ENCODE results near the gene TADA2A.

TADA2A gene

GRCh38 chr17:37520174-37520573, 113.5 kb downstream of the TADA2A start:
- H3K79me2 ChIP-seq (ENCODE audit: control insufficient read depth, low read length) = no peaks in the 10 kb centered on the region
- no peaks in the 10 kb centered on the region for H3K9me2 ChIP-seq (replicated peaks; ENCODE audit: control insufficient read depth, low read length)
- no peak overlapping the region for H3K27ac ChIP-seq (ENCODE audit: low read depth, low read length)
- no peaks in the 10 kb centered on the region for H3K9me3 ChIP-seq (ENCODE audit: control insufficient read depth, insufficient read depth, low read length)
- H3K4me2 ChIP-seq (ENCODE audit: low read length) = no peak overlapping the region
- H3K36me3 ChIP-seq (ENCODE audit: control insufficient read depth, low read length) = peaks cover 65% of the 10 kb centered on the region
- no peaks in the 10 kb centered on the region; the same call in 1 of the 2 replicates for H4K20me1 ChIP-seq (ENCODE audit: control insufficient read depth, insufficient read depth, low read depth, low read length)
- H3K4me1 ChIP-seq (ENCODE audit: control insufficient read depth, low read length) = no peaks in the 10 kb centered on the region
- H3F3A ChIP-seq (ENCODE audit: control insufficient read depth, insufficient read depth) = no peaks in the 10 kb centered on the region
- no peaks in the 10 kb centered on the region for H3K27me3 ChIP-seq (ENCODE audit: control insufficient read depth, low read length)
- no peak overlapping the region for H3K4me3 ChIP-seq (ENCODE audit: low read length)
- no peak for TF ChIP-seq EZH2phosphoT487 (IDR thresholded peaks at IDR 0.05; ENCODE audit: borderline replicate concordance, low read length)
- TF ChIP-seq, protein P1, sequence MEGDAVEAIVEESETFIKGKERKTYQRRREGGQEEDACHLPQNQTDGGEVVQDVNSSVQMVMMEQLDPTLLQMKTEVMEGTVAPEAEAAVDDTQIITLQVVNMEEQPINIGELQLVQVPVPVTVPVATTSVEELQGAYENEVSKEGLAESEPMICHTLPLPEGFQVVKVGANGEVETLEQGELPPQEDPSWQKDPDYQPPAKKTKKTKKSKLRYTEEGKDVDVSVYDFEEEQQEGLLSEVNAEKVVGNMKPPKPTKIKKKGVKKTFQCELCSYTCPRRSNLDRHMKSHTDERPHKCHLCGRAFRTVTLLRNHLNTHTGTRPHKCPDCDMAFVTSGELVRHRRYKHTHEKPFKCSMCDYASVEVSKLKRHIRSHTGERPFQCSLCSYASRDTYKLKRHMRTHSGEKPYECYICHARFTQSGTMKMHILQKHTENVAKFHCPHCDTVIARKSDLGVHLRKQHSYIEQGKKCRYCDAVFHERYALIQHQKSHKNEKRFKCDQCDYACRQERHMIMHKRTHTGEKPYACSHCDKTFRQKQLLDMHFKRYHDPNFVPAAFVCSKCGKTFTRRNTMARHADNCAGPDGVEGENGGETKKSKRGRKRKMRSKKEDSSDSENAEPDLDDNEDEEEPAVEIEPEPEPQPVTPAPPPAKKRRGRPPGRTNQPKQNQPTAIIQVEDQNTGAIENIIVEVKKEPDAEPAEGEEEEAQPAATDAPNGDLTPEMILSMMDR (IDR thresholded peaks at IDR 0.05; ENCODE audit: low read depth, low read length, poor library complexity, severe bottlenecking) = no peak

DNA sequence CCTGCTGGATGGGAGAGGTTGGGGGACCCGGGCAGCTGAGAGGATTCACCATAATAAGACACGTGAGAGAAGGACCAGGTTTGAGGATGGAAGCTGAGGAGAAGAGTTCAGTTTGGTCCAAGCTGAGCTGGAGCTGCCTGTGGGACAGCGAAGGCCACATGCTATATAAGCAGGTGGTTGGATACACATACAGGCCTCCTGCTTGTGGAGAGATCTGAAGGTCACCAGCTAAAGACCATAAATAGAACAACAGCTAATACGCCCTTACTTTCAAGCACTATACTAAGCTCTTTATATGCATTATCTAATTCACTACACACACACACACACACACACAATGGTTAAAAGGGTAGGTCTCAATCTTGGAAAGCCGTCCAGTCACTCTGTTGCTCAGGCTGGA, 115.1 kb downstream of the TADA2A start:
- H3F3A ChIP-seq (ENCODE audit: control insufficient read depth, insufficient read depth) = no peaks in the 10 kb centered on the region
- H3K27ac ChIP-seq (ENCODE audit: low read depth, low read length) = no peak overlapping the region
- no peaks in the 10 kb centered on the region for H3K4me1 ChIP-seq (ENCODE audit: control insufficient read depth, low read length)
- no peaks in the 10 kb centered on the region for H3K9me3 ChIP-seq (ENCODE audit: control insufficient read depth, insufficient read depth, low read length)
- H3K9me2 ChIP-seq (replicated peaks; ENCODE audit: control insufficient read depth, low read length) = no peaks in the 10 kb centered on the region
- H3K27me3 ChIP-seq (ENCODE audit: control insufficient read depth, low read length) = no peaks in the 10 kb centered on the region
- peaks cover 4% of the 10 kb centered on the region for H4K20me1 ChIP-seq (ENCODE audit: control insufficient read depth, insufficient read depth, low read depth, low read length)
- TF ChIP-seq, protein P1 (IDR thresholded peaks at IDR 0.05; ENCODE audit: low read depth, low read length, poor library complexity, severe bottlenecking) = no peak
- TF ChIP-seq EZH2phosphoT487 (IDR thresholded peaks at IDR 0.05; ENCODE audit: borderline replicate concordance, low read length) = no peak
- no peaks in the 10 kb centered on the region for H3K79me2 ChIP-seq (ENCODE audit: control insufficient read depth, low read length)
- peaks cover 66% of the 10 kb centered on the region for H3K36me3 ChIP-seq (ENCODE audit: control insufficient read depth, low read length)
- no peak overlapping the region for H3K4me3 ChIP-seq (ENCODE audit: low read length)
- H3K4me2 ChIP-seq (ENCODE audit: low read length) = no peak overlapping the region

- H3K4me3 ChIP-seq (ENCODE audit: low read length) = no peak overlapping the region
- H3K9me2 ChIP-seq (replicated peaks; ENCODE audit: control insufficient read depth, low read length) = no peaks in the 10 kb centered on the region
- TF ChIP-seq, protein P1 (IDR thresholded peaks at IDR 0.05; ENCODE audit: low read depth, low read length, poor library complexity, severe bottlenecking) = no peak
- TF ChIP-seq EZH2phosphoT487 (IDR thresholded peaks at IDR 0.05; ENCODE audit: borderline replicate concordance, low read length) = no peak
- H3K4me1 ChIP-seq (ENCODE audit: control insufficient read depth, low read length) = no peaks in the 10 kb centered on the region
- no peaks in the 10 kb centered on the region for H3K9me3 ChIP-seq (ENCODE audit: control insufficient read depth, insufficient read depth, low read length)
- H3K36me3 ChIP-seq (ENCODE audit: control insufficient read depth, low read length) = peaks cover 67% of the 10 kb centered on the region
- no peaks in the 10 kb centered on the region for H3K27me3 ChIP-seq (ENCODE audit: control insufficient read depth, low read length)
- no peaks in the 10 kb centered on the region for H3K79me2 ChIP-seq (ENCODE audit: control insufficient read depth, low read length)
- H3K4me2 ChIP-seq (ENCODE audit: low read length) = no peak overlapping the region
- peaks cover 7% of the 10 kb centered on the region for H4K20me1 ChIP-seq (ENCODE audit: control insufficient read depth, insufficient read depth, low read depth, low read length)
- no peak overlapping the region for H3K27ac ChIP-seq (ENCODE audit: low read depth, low read length)
- H3F3A ChIP-seq (ENCODE audit: control insufficient read depth, insufficient read depth) = no peaks in the 10 kb centered on the region
Measured at GRCh38 chr17:37523715-37524219, 117.1 kb downstream of the TADA2A start.
